HG02571 (cell line): ENCODE results near the gene OSGEP.

Experiments used
- ATAC-seq: cut with Tn5 transposase; IDR thresholded peaks from one replicate; pipeline ENCODE4 v1.9.1; 2021; ENCODE audit warnings: mild to moderate bottlenecking, moderate library complexity; ENCODE audit not compliant: unreplicated experiment

Gene OSGEP

GRCh38 chr14:20400589-20400964, 54.0 kb downstream of the OSGEP start:
- no peak for ATAC-seq

GRCh38 chr14:20397511-20397910, 57.1 kb downstream of the OSGEP start:
- no peak for ATAC-seq
